HG03521 (cell line): Measurements from ENCODE around the gene PRSS27.
A peak's percentile ranks its signal among the peaks of the same experiment; 100 is the strongest.
"Not testable (repeated sequence)": the region's sequence is repeated elsewhere in the genome, so short reads cannot be mapped to it uniquely, and the experiment has no call there.

Experiments
- ATAC-seq: cut with Tn5 transposase; IDR thresholded peaks from one replicate; pipeline ENCODE4 v1.9.1; 2021; ENCODE audit warnings: mild to moderate bottlenecking, moderate library complexity; ENCODE audit not compliant: unreplicated experiment

PRSS27 gene

DNA sequence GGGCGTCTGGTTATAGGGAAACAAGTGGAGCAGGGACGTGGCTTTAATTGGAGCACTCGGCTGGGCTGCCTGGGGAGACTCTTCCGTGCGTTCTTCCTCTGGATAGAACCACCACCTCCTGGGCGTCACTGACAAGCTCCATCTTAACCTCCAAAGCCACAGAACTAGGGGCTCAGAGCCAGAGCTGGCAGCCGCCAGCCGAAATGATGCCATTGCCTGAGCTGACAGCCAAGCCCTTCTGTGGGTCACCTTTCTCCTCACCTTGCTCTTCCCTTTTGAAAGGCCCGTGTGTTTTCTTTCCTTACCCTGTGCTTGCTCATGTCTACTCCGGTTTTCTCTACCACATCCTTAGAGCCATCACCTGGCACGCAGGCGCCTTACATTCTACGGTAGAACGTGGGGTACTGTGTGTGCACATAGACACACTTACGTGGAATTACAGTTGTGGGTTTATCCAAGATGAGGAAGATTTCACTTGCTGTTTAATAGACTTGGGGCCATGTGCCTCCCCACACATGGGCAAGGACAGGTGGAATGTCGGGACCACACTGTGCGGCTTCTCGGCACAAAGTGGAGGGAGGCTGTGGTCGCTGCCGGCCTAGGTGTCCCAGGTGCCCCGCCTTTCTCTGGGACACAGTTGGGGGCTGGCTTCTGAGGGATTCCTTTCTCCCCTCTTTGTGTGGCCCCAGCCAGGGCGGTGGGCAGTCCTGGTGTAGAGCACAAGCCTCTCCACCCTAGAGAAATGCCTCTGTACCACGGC, 41.6 kb downstream of the PRSS27 start:
- not testable (repeated sequence) for ATAC-seq

- not testable (repeated sequence) for ATAC-seq
These were observed 43.1 kb downstream of the PRSS27 start for GRCh38 chr16:2676937-2677336.

GRCh38 chr16:2675714-2676113, 44.3 kb downstream of the PRSS27 start:
- no peak for ATAC-seq

DNA sequence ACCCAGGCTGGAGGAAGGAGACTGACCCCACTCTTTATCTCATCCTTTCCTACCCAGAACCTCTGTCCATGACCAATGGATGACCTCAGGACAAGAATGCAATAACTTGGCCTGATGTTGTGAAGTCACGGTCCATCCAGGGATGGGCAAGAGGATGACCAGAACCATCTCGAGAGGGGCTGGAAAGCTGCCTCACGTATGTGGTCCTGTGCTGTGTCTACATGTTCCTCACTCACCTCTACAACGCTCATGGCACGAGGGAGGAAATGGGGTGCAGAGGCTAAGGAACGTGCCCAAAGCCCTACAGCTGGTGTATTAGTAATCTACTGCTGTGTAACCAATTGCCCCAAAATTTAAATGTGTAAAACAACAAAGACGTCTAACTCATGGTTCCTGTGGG, 45.0 kb downstream of the PRSS27 start:
- ATAC-seq, result no peak

GRCh38 chr16:2673066-2673999, 46.7 kb downstream of the PRSS27 start:
- peak; percentile 93 for ATAC-seq

DNA sequence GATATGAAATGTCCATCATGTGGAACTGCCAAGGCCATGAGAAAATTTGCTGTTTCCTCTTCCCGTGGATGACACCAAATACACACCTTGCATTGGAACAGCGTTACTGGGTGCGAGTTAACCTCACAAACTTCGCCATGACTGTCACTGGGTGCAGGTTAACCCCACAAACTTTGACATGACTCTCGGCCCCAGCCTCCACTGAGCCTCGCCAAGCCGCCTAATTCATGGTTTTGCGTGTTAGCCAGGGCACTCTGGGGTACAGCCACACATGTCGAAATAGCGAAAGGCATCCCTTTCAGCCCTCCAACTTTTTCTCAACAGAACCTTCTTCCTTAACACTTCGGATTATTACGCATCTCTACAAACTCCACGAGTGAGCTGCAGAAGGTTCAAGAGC, 48.3 kb downstream of the PRSS27 start:
- ATAC-seq, result no peak

DNA sequence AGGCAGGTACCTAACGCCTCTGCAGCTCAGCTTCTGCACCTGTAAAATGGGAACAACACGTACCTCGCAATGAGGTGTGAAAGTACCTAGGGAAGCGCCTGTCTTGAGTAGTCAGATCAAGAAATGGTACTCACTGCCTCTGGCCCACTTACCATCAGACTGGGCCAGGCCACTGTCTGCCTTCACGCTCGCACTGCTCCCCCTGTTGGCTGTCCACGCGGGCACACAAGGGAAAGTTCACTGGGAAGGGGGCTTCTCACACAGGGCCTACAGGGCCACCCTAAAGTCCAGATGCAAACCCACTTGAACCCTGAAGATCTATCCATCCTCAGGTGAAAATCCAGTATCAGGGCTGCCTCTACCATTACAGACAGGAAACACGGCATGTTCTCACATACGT, 48.8 kb downstream of the PRSS27 start:
- not testable (repeated sequence) for ATAC-seq

- not testable (repeated sequence) for ATAC-seq
These were observed 50.0 kb downstream of the PRSS27 start for GRCh38 chr16:2670017-2670416.

DNA sequence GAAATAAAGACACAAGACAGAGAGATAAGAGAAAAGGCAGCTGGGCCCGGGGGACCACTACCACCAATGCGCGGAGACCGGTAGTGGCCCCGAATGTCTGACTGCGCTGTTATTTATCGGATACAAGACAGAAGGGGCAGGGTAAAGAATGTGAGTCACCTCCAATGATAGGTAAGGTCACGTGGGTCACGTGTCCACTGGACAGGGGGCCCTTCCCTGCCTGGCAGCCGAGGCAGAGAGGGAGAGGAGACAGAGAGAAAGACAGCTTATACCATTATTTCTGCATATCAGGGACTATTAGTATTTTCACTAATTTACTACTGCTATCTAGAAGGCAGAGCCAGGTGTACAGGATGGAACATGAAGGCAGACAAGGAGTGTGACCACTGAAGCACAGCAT, 50.4 kb downstream of the PRSS27 start:
- ATAC-seq, result not testable (repeated sequence)

DNA sequence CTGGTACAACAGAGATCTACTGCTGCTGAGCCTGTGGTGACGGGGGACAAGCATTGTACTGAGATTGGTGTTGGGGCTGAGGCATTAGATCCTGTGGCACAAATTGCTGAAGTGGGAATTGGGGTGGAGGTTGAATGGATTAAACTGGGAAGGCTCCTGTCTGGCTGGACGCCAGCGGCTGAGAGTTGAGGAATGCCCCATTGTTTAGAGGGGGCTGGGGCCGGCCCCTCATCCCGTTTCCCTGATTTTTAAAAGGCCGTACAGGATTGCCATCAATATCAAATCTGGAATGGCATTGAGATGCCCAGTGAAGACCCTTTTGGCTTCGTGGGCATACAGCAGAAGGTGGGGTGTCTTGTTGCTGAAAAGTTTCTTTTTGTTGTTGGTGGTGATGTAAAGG, 53.4 kb downstream of the PRSS27 start:
- ATAC-seq, result not testable (repeated sequence)

- no peak for ATAC-seq
These were observed 55.4 kb downstream of the PRSS27 start for GRCh38 chr16:2664574-2664982.

GRCh38 chr16:2663553-2664546, 56.2 kb downstream of the PRSS27 start:
- ATAC-seq, result no peak
